COLO668 (cell line): ENCODE data around the gene FOXK2.
"Not testable (repeated sequence)": the region's sequence is repeated elsewhere in the genome, so short reads cannot be mapped to it uniquely, and the experiment has no call there.

ENCODE experiments used
- DNase-seq: peaks from one replicate; lab custom pipeline; 2025; ENCODE audit not compliant: unreplicated experiment; lab: John Stamatoyannopoulos, UW

The FOXK2 gene

DNA sequence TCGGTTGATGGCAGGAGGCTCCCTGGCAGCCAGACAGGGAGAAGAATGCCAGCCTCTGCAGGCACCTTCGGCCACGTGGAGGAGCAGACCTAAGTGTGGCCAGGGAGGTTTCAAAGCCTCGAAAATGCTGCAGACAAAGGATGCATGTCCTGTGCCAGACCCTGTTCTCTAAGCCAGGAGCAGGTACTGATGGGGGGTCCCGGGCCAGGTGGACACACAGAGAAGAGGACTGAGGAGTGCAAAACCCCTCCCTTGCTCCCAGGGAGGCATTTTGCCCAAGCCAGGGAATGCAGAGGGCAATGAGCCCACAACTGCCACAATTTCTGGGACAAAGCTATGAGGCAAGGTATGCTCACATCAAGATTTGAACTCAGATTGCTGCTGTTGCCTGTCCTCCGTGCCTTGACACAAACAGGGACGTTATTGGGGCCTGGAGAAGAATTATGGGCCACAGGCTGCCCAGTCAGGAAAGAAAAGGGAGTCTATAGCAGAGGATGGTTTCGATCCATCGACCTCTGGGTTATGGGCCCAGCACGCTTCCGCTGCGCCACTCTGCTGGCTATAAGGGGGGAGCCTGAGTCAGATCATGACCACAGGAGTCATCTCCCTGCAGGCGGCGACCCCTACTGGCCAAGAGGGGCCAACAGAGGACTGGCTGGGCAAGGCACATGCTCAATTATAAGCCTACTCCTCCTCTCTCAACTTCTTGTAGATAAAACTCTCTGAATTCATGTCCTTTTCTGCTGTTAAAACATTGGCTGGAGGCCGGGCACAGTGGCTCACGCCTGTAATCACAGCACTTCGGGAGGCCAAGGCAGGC, 25.1 kb upstream of the FOXK2 start:
- peak; percentile 59 for DNase-seq

DNA sequence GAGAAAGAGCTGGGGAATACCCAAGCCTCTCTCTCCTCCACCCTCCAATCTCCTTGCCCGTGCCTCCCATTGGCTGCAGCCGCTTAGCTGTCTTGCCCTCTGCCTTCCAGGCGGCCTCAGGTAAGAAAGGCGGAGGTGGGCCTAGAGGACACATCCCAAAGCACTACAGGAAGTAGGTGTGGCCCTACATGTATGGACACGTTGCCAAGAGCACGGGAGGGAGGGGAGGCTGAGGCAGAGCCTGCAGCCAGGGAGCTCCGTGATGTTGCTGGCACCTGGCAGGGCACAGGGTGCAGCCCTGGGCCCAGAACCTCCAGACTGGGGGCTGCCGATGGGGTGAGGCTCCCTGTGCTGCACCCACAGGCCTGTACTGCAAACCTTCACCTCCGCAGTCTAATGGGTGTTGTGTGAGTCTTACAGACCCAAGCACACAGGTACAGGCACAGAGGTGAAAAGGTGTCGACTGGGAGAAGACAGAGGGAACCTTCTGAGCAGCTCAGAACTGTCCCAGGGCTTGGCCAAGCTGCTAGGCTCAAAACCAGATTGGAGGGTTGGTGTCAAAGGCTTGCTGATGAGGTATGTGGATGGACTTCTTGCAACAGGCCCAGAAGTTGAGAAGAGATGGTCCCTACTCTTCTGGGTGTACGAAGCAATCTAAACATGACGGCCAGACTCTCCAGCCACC, 23.5 kb upstream of the FOXK2 start:
- peak; percentile 44 for DNase-seq

DNA sequence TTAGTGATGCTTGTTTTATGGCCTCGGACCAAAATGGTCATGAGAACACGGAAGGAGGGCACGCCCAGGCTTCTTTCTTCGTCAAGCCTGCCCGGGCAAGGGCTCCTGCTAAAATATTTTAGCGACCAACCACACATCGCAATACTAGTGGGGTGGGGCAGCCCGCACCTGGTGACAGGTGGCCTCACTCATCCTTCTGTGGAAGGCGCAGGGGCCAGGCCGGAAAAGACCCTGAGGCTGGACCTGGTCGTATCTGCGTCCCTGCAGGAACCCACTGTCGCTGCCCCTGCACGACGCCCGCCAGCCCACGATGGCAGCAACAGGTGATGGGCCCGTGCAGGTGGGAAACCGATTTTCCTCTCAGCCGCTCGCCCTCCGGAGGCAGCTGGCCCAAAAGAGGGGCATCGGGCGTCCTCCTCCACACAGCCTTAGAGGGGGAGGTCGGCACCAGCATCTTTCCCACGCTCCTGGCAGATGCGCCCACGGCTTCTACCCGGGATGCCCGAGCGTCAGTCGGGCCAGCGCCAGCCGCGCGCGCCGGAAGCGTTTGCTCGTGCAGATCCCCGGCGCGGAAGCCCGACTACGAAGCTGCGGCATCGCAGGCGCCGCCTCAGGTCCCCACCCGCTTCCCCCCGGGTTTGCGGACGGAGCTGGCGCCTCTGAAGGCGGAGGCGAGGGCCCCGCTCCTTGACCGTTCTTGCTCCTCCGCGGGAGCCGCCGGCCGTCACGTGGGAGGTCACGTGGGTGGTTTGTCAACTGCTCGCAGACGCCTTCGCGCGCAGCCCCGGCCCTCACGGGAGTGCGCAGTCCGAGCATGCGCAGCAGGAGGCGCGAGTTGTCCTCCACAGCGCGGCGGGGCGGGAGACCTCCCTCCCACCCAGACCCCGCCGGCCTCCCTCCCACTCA, 22.8 kb upstream of the FOXK2 start:
- peak; percentile 90 for DNase-seq

DNA sequence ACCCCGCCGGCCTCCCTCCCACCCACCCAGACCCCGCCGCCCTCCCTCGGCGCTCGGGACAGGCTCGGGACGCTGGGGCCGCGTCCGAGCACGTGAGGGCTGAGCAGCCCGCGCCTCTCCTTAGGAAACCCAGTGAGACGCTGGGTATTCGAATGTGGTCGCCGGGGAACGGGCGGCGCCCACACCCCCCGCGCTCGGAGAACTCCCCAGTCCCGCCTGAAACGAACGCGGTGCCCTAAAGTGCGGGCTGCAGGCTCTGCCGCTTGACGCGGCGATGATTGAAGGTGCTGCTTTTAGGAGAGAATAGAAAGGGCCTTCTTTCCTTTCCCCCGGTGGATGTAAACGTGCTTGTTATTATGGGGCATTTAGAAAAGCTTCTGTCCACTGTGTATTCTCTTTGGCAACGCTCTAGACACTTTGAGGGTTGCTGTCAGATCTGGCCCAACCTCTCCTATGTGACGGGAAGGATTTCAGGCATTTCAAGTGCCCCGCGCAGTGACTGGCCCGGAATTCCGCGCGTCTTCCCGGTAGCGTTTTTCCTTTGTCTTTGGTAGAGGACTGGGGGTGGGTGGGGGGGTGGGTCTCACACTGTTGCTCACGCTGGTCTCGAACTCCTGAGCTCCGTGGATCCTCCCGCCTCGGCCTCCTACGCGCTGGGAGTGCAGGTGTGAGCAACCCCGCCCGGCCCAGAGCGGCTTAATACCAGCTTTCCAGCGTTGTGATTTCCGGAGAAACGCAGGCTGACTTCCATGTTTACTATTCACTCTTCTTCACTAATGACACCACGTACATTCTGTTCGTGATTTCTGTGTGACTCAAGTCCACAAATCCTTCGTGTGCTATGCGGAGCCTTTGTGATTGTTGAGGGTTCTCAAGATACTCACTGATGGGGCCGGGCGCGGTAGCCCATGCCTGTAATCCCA, 21.8 kb upstream of the FOXK2 start:
- peak; percentile 55 for DNase-seq

DNA sequence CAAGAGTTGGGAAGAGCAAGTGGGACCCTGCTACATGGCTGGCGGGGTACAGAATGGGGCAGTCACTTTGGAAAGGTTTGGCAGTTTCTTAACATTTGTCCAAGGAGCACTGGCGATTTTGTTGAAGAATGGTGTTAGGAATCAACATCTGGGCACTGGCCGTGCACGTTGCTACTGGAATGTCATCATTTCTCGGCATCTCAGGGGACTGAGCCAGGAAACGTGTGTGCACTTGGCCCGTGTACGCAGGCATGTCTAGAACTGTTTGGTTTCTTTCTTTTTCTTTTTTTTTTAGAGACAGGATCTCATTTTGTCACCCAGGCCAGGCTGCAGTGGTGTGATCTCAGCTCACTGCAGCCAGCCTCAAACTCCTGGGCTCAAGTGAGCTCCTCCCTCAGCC, 17.3 kb upstream of the FOXK2 start:
- no peak for DNase-seq

DNA sequence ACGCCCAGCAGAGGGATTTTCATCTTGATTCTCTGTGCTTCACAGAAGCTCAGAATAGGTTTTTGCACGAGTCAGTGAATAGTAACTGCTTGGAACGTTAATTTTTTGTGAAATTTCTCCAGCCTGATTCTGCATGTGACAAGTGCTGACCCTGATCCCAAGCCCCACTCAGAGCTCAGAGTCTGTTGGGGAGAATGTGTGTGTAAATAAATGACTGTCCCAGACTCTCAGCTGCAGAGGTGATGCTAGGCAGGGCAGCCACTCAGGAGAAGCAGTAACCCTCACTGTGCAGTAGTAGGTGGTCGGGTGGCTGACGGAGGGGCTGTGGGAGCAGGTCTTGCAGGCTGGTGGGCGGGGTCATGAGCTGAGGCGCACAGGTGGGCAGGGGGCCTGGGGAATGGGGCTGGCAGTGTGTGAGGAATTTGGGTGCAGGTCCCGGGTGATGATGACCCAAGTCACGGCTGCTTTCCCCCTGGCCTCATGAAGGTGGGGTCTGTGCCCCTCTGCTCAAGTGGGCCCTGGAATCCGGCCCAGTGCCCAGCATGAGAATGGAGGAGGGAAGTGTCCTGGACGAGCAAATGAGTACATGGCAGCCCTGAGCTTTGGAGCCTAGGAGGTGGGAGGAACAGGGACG, 16.3 kb upstream of the FOXK2 start:
- DNase-seq: no peak

DNA sequence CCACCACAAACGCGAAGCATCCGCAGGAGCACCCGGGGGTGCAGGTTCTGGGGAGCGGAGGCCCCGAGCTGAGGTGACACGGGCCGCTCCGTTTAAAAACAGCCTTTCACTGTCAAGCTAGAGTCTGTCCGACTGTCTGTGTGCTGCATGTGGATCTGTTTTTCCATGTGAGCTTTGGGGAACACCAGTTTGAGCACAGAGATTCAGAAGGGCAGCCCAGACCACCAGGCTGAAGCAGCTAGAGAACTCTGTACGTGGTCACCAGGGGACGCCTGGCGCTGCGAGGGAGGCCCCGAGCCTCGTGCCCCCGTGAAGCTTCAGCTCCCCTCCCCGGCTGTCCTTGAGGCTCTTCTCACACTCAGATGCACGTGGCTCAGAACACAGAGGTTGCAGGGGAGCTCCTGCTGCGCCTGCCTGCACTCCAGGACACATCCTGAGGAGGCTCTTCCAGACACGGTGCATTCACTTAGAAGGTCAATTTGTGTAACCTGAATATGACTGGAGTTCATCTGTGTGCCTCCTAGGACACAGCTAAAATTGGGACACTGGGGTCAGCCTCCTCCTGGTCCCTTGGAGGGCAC, 15.7 kb upstream of the FOXK2 start:
- no peak for DNase-seq

DNA sequence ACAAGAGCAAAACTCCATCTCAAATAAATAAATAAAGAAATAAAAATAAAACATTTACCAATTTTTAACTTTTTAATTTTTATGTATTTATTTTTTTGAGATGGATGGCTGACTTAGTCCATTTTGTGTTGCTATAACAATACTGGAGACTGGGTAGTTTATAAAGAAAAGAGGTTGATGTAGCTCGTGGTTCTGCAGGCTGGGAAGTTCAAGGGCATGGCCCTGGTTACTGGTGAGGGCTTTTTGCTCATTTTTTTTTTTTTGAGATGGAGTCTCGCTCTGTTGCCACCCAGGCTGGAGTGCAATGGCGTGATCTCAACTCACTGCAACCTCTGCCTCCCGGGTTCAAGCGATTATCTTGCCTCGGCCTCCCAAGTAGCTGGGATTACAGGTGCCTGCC, 14.2 kb upstream of the FOXK2 start:
- DNase-seq: no peak

DNA sequence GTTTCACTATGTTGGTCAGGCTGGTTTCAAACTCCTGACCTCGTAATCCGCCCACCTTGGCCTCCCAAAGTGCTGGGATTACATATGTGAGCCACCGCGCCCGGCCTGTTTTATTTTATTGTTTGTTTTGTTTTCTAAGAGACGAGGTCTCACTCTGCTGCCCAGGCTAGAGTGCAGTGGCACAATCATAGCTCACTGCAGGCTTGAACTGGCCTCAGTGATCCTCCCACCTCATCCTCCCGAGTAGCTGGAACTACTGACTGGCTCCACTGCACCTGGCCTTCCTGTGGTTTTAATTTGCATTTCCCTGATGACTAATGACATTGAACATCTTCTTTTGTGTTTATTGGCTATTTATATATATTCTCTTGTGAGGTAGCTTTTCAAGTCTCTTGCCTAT, 13.1 kb upstream of the FOXK2 start:
- DNase-seq: peak; percentile 58

DNA sequence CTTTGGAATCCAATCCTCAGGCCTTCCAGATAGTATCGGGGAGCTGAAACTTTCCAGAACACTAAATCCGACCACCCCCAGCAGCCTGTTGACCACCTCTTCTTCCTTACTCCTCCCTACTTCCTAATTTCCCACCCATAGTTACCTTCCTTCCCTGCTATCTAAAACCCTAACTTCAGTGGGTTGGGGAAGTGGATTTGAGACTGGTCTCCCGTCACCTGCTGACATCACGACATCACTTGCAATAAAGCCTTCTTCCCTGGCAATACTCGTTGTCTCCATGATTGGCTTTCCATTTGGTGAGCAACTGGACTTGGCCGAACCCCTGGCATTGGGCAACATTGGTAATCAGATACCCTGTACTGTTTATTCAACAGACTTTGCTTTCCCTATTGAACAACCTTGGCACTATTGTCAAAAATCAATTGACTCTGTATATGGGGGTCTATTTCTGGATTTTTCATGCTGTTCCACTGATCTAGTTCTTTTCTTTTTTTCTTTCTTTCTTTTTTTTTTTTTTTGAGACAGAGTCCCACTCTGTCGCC, 11.8 kb upstream of the FOXK2 start:
- DNase-seq: no peak

DNA sequence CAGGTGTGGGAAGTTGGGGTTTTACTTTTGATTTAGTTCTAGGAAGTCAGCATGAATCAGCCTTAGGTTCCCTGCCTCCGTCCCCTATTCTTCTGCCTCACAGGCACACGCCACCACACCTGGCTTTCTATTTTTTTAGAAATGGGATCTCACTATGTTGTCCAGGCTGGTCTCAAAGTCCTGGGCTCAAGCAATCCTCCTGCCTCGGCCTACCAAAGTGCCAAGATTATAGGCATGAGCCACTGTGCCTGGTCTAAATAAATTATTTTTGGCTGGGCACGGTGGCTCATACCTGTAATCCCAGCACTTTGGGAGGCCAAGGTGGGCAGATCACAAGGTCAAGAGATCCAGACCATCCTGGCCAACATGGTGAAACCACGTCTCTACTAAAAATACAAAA, 7.9 kb upstream of the FOXK2 start:
- not testable (repeated sequence) for DNase-seq

DNA sequence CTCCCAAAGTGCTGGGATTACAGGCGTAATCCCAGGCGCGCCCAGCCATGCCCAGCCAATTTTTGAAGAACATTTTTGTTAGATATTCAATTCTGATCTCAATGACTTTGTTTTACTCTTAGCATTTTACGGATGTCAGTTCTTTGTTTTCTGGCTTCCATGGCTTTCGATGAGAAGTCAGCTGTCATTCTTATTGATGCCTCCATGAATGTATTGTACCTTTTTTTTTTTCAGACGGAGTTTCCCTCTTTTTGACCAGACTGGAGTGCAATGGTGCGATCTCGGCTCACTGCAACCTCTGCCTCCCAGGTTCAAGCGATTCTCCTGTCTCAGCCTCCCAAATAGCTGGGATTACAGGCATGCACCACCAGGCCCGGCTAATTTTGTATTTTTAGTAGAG, 5.7 kb upstream of the FOXK2 start:
- not testable (repeated sequence) for DNase-seq

DNA sequence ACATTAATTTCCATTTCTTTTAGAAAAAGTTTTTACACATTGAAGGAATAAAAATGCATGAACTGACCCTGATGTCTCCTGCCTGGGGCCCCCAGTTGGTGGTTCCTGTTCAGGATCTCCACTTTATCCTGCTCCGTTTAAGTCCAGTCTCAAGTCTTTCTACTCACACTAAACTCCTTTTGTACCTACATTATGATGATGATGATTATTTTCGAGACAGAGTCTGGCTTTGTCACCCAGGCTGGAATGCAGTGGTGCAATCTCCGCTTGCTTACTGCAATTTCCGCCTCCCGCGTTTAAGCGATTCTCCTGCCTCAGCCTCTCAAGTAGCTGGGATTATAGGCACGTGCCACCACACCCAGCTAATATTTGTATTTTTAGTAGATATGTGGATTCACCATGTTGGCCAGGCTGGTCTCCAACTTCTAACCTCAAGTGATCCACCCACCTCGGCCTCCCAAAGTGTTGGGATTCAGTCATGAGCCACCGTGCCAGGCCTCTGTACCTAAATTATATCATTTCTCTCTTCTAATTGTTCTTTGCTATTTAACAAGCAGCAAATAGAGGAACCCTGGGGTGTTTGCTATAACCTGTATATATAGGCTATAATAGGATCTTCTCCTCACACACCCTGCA, 2.2 kb upstream of the FOXK2 start:
- DNase-seq: no peak

DNA sequence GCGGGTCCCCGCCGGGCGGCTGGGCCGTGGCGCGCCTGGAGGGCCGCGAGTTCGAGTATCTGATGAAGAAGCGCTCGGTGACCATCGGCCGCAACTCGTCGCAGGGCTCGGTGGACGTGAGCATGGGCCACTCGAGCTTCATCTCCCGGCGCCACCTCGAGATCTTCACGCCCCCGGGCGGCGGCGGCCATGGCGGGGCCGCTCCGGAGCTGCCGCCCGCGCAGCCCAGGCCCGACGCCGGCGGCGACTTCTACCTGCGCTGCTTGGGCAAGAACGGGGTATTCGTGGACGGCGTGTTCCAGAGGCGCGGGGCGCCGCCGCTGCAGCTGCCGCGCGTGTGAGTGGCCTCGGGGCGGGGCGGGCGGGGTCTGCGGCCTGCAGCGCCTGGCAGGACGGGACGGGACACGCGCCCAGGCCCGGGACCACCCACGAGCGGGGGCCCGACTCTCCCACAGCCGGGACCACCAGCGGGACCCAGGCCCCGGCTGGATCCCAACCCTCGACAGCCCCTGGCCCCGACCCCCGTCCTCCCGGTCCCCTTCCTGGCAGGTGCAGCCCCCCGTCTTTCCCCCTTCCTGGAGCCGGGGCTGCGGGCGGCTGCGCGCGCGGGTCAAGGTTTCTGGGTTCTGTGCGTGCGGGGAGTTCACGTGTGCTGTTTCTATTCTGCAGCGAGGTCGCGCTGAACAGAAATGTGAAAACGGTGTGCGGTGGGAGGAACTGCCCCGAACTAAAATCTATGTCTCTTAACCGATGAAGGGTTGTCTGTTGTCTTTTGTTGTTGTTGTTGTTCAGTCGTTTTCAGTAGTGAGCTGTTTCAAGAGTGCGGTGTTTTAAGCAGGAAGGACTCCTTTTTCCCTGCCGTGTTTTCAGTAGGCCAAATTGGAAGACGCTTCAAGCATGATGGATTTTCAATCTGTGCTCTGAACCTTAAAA, 705 bp downstream of the FOXK2 start:
- peak; percentile 40 for DNase-seq

DNA sequence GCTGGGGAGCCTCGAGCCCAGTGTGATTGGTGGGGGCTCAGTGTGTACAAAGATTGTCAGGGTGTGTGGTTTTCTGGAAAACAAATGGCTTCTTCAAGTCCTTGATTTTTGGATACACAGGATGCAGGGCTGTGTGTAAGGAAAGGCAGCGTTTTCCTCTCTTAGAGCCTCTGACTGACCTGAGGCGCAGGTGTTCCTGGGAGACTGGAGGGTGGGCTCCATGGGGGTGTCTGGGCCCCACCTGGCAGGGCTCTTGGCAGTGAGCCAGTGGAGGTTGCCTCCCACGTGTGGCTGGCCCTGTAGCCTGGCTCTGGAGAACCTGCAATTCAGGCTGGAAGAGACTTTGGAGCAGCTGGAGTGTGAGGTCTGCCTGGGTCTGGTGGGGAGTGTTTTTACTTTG, 5.0 kb downstream of the FOXK2 start:
- peak; percentile 73 for DNase-seq

DNA sequence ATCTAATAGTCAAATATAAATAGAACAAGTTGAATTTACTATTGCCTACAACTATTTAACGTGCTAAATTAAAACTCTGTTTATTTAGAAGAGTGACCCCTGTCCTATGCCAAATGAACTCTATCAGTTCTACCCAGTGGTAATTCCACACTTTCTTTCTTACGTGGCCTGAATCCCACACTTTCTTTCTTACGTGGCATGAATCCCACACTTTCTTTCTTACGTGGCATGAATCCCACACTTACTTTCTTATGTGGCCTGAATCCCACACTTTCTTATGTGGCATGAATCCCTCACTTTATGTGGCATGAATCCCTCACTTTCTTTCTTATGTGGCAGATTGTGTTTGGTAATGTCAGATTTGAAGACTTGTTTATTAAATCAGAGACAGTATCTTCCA, 6.2 kb downstream of the FOXK2 start:
- DNase-seq: no peak

DNA sequence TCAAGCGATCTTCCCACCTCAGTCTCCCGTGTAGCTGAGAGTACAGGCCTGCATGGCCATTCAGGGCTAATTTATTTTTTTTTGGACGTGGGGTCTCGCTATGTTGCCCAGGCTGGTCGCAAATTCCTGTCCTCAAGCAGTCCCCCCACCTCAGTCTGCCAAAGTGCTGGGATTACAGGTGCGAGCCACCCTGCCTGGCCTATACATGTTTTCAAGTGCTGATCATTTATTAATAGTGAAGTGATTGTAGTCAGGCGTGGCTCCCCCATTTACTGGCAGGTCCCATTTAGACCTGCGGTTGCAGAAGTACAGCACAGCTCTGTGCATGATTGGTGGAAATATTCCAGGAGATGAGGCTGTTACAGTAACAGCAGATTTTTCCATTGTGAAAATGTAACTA, 8.4 kb downstream of the FOXK2 start:
- no peak for DNase-seq
